Neural cell (in vitro differentiated cells): ENCODE results near the gene ITGA5. TPM values are rescaled to one million over a fixed set of nuclear protein-coding genes. Genes with fewer than 3 reads are reported as not detected.

Experiments used
- H2AFZ ChIP-seq: fragments of 200-600, 300-800 bp; sonication (generic), shearing (Covaris generic); 2 replicates; pipeline ENCODE4 v1.6.0; 2014; ENCODE audit warnings: low read depth, mild to moderate bottlenecking, antibody characterized with exemption, low read length, moderate library complexity
- H3F3A ChIP-seq: fragments of 200-600 bp; shearing (Covaris generic); 2 replicates; pipeline ENCODE4 v1.6.1; 2016; ENCODE audit warnings: mild to moderate bottlenecking, moderate library complexity, mixed read lengths, antibody characterized with exemption, low read length; ENCODE audit not compliant: insufficient read depth, poor library complexity, severe bottlenecking
- H3K27ac ChIP-seq: fragments of 200-600, 300-800 bp; sonication (generic), shearing (Covaris generic); 2 replicates; pipeline ENCODE4 v1.5.1; 2014; ENCODE audit warnings: mild to moderate bottlenecking, low read length, moderate library complexity
- H3K27me3 ChIP-seq: fragments of 300-800, 200-600 bp; sonication (generic), shearing (Covaris generic); 2 replicates; pipeline ENCODE4 v1.6.0; 2014; ENCODE audit warnings: mild to moderate bottlenecking, low read depth, low read length, moderate library complexity; ENCODE audit not compliant: insufficient read depth
- H3K36me3 ChIP-seq: fragments of 300-800, 200-600 bp; sonication (generic), shearing (Covaris generic); 2 replicates; pipeline ENCODE4 v1.5.1; 2014; ENCODE audit warnings: mild to moderate bottlenecking, antibody characterized with exemption, low read length, moderate library complexity; ENCODE audit not compliant: insufficient read depth
- H3K4me2 ChIP-seq: fragments of 300-800, 200-600 bp; sonication (generic), shearing (Covaris generic); 2 replicates; pipeline ENCODE4 v1.6.0; 2014; ENCODE audit warnings: mild to moderate bottlenecking, low read length
- H3K4me3 ChIP-seq: fragments of 300-800, 200-600 bp; sonication (generic), shearing (Covaris generic); 2 replicates; pipeline ENCODE4 v1.5.1; 2014; ENCODE audit warnings: mild to moderate bottlenecking, low read length, moderate library complexity
- H3K79me2 ChIP-seq: fragments of 200-600 bp; shearing (Covaris generic); replicated peaks from 2 replicates; pipeline ENCODE4 v1.6.0; 2014; ENCODE audit warnings: mild to moderate bottlenecking, low read length, moderate library complexity; ENCODE audit not compliant: insufficient read depth
- H3K9ac ChIP-seq: fragments of 300-800, 200-600 bp; sonication (generic), shearing (Covaris generic); 2 replicates; pipeline ENCODE4 v1.6.1; 2016; ENCODE audit warnings: mild to moderate bottlenecking, low read length, mixed read lengths
- H3K9me2 ChIP-seq: fragments of 200-600 bp; shearing (Covaris generic); 2 replicates; pipeline ENCODE4 v1.6.1; 2016; ENCODE audit warnings: mild to moderate bottlenecking, low read length, mixed read lengths; ENCODE audit not compliant: insufficient read depth
- H3K9me3 ChIP-seq: fragments of 200-600, 300-800 bp; sonication (generic), shearing (Covaris generic); 2 replicates; pipeline ENCODE4 v1.6.1; 2016; ENCODE audit warnings: mild to moderate bottlenecking, mixed run types, low read length, moderate library complexity, mixed read lengths
- H4K20me1 ChIP-seq: fragments of 200-600 bp; shearing (Covaris generic); 2 replicates; pipeline ENCODE4 v1.6.1; 2016; ENCODE audit warnings: mild to moderate bottlenecking, mixed run types; ENCODE audit not compliant: insufficient read depth
- CTCF ChIP-seq: fragments of 450-650 bp; IDR thresholded peaks from 2 replicates; pipeline ENCODE4 v1.5.1; 2014; ENCODE audit warnings: antibody characterized with exemption, mild to moderate bottlenecking, moderate library complexity; ENCODE audit not compliant: poor library complexity, severe bottlenecking
- EP300 ChIP-seq: fragments of 450-650 bp; conservative IDR thresholded peaks from 2 replicates; pipeline ENCODE4 v1.6.1; 2014; ENCODE audit warnings: antibody characterized with exemption, mild to moderate bottlenecking, moderate library complexity; ENCODE audit not compliant: poor library complexity, severe bottlenecking
- EZH2 ChIP-seq: fragments of 200-600, 300-800 bp; shearing (Covaris generic), sonication (generic); IDR thresholded peaks from 2 replicates; pipeline ENCODE4 v1.6.1; 2014; ENCODE audit warnings: antibody characterized with exemption, low read length, borderline replicate concordance, mild to moderate bottlenecking; ENCODE audit not compliant: insufficient read depth, poor library complexity, severe bottlenecking
- MXI1 ChIP-seq: fragments of 450-650 bp; conservative IDR thresholded peaks from 2 replicates; pipeline ENCODE4 v1.6.1; 2014; ENCODE audit warnings: antibody characterized with exemption, mild to moderate bottlenecking; ENCODE audit not compliant: poor library complexity, severe bottlenecking
- POLR2AphosphoS5 ChIP-seq: IDR thresholded peaks from 2 replicates; pipeline ENCODE4 v1.6.1; 2012
- RAD21 ChIP-seq: fragments of 450-650 bp; conservative IDR thresholded peaks from 2 replicates; pipeline ENCODE4 v1.6.1; 2014; ENCODE audit warnings: antibody characterized with exemption, mild to moderate bottlenecking, moderate library complexity
- REST ChIP-seq: IDR thresholded peaks from 2 replicates; pipeline ENCODE4 v1.6.1; 2012; ENCODE audit warnings: borderline replicate concordance
- SMC3 ChIP-seq: fragments of 450-650 bp; conservative IDR thresholded peaks from 2 replicates; pipeline ENCODE4 v1.6.1; 2014; ENCODE audit warnings: antibody characterized with exemption, mild to moderate bottlenecking, moderate library complexity; ENCODE audit not compliant: poor library complexity
- TAF1 ChIP-seq: IDR thresholded peaks from 2 replicates; pipeline ENCODE4 v1.6.1; 2012; ENCODE audit warnings: low read depth
- polyA plus RNA-seq: library from polyadenylated mRNA; depleted of rRNA; stranded (reverse); fragments of >200 nt; gene quantifications from 2 replicates; pipeline ENCODE4 v1.2.3, GENCODE V29; 2014

ITGA5 gene
- polyA plus RNA-seq, 1 donor from 2014 or later: not detected

GRCh38 chr12:54360717-54361456 lies 58.2 kb downstream of the ITGA5 start:
- peaks cover 4% of the 10 kb centered on the region for H3F3A ChIP-seq
- no peaks in the 10 kb centered on the region for H4K20me1 ChIP-seq
- H3K36me3 ChIP-seq: no peaks in the 10 kb centered on the region
- H3K9ac ChIP-seq: peak overlapping the region; percentile 92
- H3K27me3 ChIP-seq: no peaks in the 10 kb centered on the region
- H2AFZ ChIP-seq: no peak overlapping the region
- H3K4me3 ChIP-seq: no peak overlapping the region
- TF ChIP-seq SMC3: peak; percentile 98
- TF ChIP-seq RAD21: peak; percentile 98
- no peak for TF ChIP-seq EP300
- TF ChIP-seq POLR2AphosphoS5: no peak
- no peak for TF ChIP-seq EZH2
- no peak for TF ChIP-seq TAF1
- peak; percentile 48 for TF ChIP-seq REST
- TF ChIP-seq MXI1: no peak
- TF ChIP-seq CTCF: peak; percentile 96
- no peaks in the 10 kb centered on the region for H3K9me3 ChIP-seq
- H3K9me2 ChIP-seq: no peaks in the 10 kb centered on the region
- peak overlapping the region; percentile 99 for H3K27ac ChIP-seq
- H3K4me2 ChIP-seq: no peak overlapping the region
- peaks cover 17% of the 10 kb centered on the region for H3K79me2 ChIP-seq

DNA sequence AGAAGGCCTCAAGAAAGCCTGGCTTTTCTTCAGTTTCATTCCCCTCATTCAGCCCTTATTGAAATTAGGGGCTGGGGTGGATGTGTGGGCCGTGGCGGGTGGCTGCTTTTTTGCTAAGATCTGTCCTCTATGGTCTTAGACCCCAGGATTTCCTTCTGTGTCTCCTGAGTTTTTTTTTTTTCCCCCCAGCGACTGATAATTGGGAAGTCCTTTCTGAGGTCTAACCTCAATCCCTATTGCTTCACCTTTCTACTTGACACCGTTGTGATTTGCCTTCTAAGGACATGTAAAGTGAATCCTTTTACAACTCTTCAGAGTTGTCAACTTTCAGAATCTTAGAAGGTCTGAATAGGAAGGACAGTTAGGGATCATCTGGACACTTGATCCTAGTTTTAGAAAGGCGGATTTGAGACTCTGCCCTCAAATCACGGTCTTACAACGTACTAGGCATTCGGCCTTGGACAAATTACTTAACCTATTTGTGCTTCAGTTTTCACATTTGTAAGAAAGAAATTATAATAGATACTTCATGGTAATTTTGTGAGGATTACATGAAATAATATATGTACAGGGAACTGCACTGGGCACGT lies 59.2 kb downstream of the ITGA5 start:
- peak overlapping the region; percentile 53 for H2AFZ ChIP-seq

More for the DNA sequence above, 59.2 kb downstream of the ITGA5 start:
- H3K9me2 ChIP-seq: no peaks in the 10 kb centered on the region
- H3K4me3 ChIP-seq: peak overlapping the region; percentile 68
- no peaks in the 10 kb centered on the region for H3K9me3 ChIP-seq
- H3K27ac ChIP-seq: peak overlapping the region; percentile 99
- peaks cover 4% of the 10 kb centered on the region for H3F3A ChIP-seq
- peaks cover 17% of the 10 kb centered on the region for H3K79me2 ChIP-seq
- no peaks in the 10 kb centered on the region for H3K27me3 ChIP-seq
- TF ChIP-seq TAF1 (no peak), MXI1 (peak; percentile 13)
- H3K36me3 ChIP-seq: no peaks in the 10 kb centered on the region
- peak overlapping the region; percentile 94 for H3K4me2 ChIP-seq
- H4K20me1 ChIP-seq: no peaks in the 10 kb centered on the region
- H3K9ac ChIP-seq: peak overlapping the region; percentile 92
